ENCODE data around the gene KLRD1. TPM values are rescaled to one million over a fixed set of nuclear protein-coding genes. Genes with fewer than 3 reads are reported as not detected.
"Not testable (repeated sequence)": the region's sequence is repeated elsewhere in the genome, so short reads cannot be mapped to it uniquely, and the experiment has no call there.

KLRD1 gene
- total RNA-seq, 1 donor, result under 0.01 TPM

- not testable (repeated sequence) for DNase-seq (ENCODE audit: low read depth in 2 of 3, low spot score in 2 of 3)
Measured at GRCh38 chr12:10336196-10336595, 28.5 kb downstream of the KLRD1 start.

GRCh38 chr12:10338470-10338869 is 30.8 kb downstream of the KLRD1 start:
- DNase-seq (ENCODE audit: low read depth in 2 of 3, low spot score in 2 of 3), result not testable (repeated sequence)

- no peak for DNase-seq (ENCODE audit: low read depth in 2 of 3, low spot score in 2 of 3)
Measured at GRCh38 chr12:10339053-10339840, 31.6 kb downstream of the KLRD1 start.

- DNase-seq (ENCODE audit: low read depth in 2 of 3, low spot score in 2 of 3), result not testable (repeated sequence)
Measured at GRCh38 chr12:10340946-10341345, 33.3 kb downstream of the KLRD1 start.

GRCh38 chr12:10341892-10342509 is 34.3 kb downstream of the KLRD1 start:
- no peak for DNase-seq (ENCODE audit: low read depth in 2 of 3, low spot score in 2 of 3)

GRCh38 chr12:10351457-10351856 is 43.8 kb downstream of the KLRD1 start:
- DNase-seq (ENCODE audit: low read depth in 2 of 3, low spot score in 2 of 3), result not testable (repeated sequence)

GRCh38 chr12:10354071-10354470 is 46.4 kb downstream of the KLRD1 start:
- DNase-seq (ENCODE audit: low read depth in 2 of 3, low spot score in 2 of 3), result no peak

GRCh38 chr12:10354502-10354901 is 46.8 kb downstream of the KLRD1 start:
- DNase-seq (ENCODE audit: low read depth in 2 of 3, low spot score in 2 of 3), result no peak

GRCh38 chr12:10358131-10358530 is 50.5 kb downstream of the KLRD1 start:
- DNase-seq (ENCODE audit: low read depth in 2 of 3, low spot score in 2 of 3), result no peak

- no peak for DNase-seq (ENCODE audit: low read depth in 2 of 3, low spot score in 2 of 3)
Measured at GRCh38 chr12:10358969-10359368, 51.3 kb downstream of the KLRD1 start.

- no peak for DNase-seq (ENCODE audit: low read depth in 2 of 3, low spot score in 2 of 3)
Measured at GRCh38 chr12:10361084-10361483, 53.4 kb downstream of the KLRD1 start.

- no peak for DNase-seq (ENCODE audit: low read depth in 2 of 3, low spot score in 2 of 3)
Measured at GRCh38 chr12:10361622-10362021, 54.0 kb downstream of the KLRD1 start.

GRCh38 chr12:10362325-10362724 is 54.7 kb downstream of the KLRD1 start:
- no peak for DNase-seq (ENCODE audit: low read depth in 2 of 3, low spot score in 2 of 3)

GRCh38 chr12:10362828-10363657 is 55.4 kb downstream of the KLRD1 start:
- peak in 1 of 3 donors; percentile 43 for DNase-seq (ENCODE audit: low read depth in 2 of 3, low spot score in 2 of 3)

GRCh38 chr12:10363658-10363913 is 55.9 kb downstream of the KLRD1 start:
- no peak for DNase-seq (ENCODE audit: low read depth in 2 of 3, low spot score in 2 of 3)

GRCh38 chr12:10363914-10364814 is 56.5 kb downstream of the KLRD1 start:
- DNase-seq (ENCODE audit: low read depth in 2 of 3, low spot score in 2 of 3), result peak; percentile 25 to 45 (median 31)

GRCh38 chr12:10364815-10365622 is 57.3 kb downstream of the KLRD1 start:
- peak; percentile 53 to 91 (median 87) for DNase-seq (ENCODE audit: low read depth in 2 of 3, low spot score in 2 of 3)

- DNase-seq (ENCODE audit: low read depth in 2 of 3, low spot score in 2 of 3), result peak in 1 of 3 donors; percentile 33
Measured at GRCh38 chr12:10365696-10366405, 58.2 kb downstream of the KLRD1 start.

- peak in 2 of 3 donors; percentile 66 to 85 for DNase-seq (ENCODE audit: low read depth in 2 of 3, low spot score in 2 of 3)
Measured at GRCh38 chr12:10366875-10367274, 59.2 kb downstream of the KLRD1 start.

Data from hematopoietic multipotent progenitor cell (in vitro differentiated cells).